ENCODE results near the gene TEX51.

TEX51 gene

GRCh38 chr2:126880817-126881216, 17.9 kb upstream of the TEX51 start (continued):
- TF ChIP-seq ZBTB49 (tag by site-specific recombination; IDR thresholded peaks at IDR 0.05; ENCODE audit: low read depth) = no peak
- no peak for TF ChIP-seq REPIN1 (tag by site-specific recombination; IDR thresholded peaks at IDR 0.05; ENCODE audit: low read depth)
- no peak for TF ChIP-seq ZNF692 (tag by site-specific recombination; IDR thresholded peaks at IDR 0.05)
- TF ChIP-seq BCL11B (tag by site-specific recombination; IDR thresholded peaks at IDR 0.05; ENCODE audit: low read depth) = no peak
- no peak for TF ChIP-seq ZSCAN4 (tag by site-specific recombination; IDR thresholded peaks at IDR 0.05)

- POLR2A ChIA-PET = no interaction called here
- H3K9me3 ChIP-seq (ENCODE audit: control insufficient read depth, insufficient read depth, low read depth, low read length) = no peaks in the 10 kb centered on the region
- CTCF ChIA-PET = interaction anchor here (0.5 to 0.6 kb wide), 2 partner anchors 12 to 82 kb away, joined by 3 to 4 read pairs; no protein-coding TSS in a partner anchor
- H3K4me3 ChIP-seq (ENCODE audit: low read depth, low read length) = no peak overlapping the region
- H3K36me3 ChIP-seq (ENCODE audit: control insufficient read depth in 2 of 2, insufficient read depth in 1 of 2, low read length in 2 of 2) = no peaks in the 10 kb centered on the region
- no peak overlapping the region for H3K27ac ChIP-seq (ENCODE audit: extremely low read depth, low read depth, low read length)
- TF ChIP-seq SP2 (tag by site-specific recombination; IDR thresholded peaks at IDR 0.05) = no peak
- no peak for TF ChIP-seq ZNF148 (tag by site-specific recombination; IDR thresholded peaks at IDR 0.05; ENCODE audit: borderline replicate concordance)
- no peak for TF ChIP-seq ZNF692 (tag by site-specific recombination; IDR thresholded peaks at IDR 0.05)
- TF ChIP-seq ZNF394 (tag by site-specific recombination; IDR thresholded peaks at IDR 0.05; ENCODE audit: borderline replicate concordance) = no peak
- TF ChIP-seq ZNF366 (tag by site-specific recombination; conservative IDR thresholded peaks at IDR 0.05) = no peak
- TF ChIP-seq HIC1 (tag by site-specific recombination; IDR thresholded peaks at IDR 0.05) = no peak
- no peak for TF ChIP-seq ZNF16 (tag by site-specific recombination; IDR thresholded peaks at IDR 0.05; ENCODE audit: low read depth)
- no peak for TF ChIP-seq ZNF571 (tag by site-specific recombination; IDR thresholded peaks at IDR 0.05)
- TF ChIP-seq ZFP41 (tag by site-specific recombination; IDR thresholded peaks at IDR 0.05; ENCODE audit: borderline replicate concordance) = no peak
- TF ChIP-seq HOXA7 (CRISPR knock-in tag; IDR thresholded peaks at IDR 0.05; ENCODE audit: borderline replicate concordance) = no peak
- TF ChIP-seq ZNF623 (tag by site-specific recombination; IDR thresholded peaks at IDR 0.05) = no peak
- TF ChIP-seq ZFP37 (tag by site-specific recombination; IDR thresholded peaks at IDR 0.05) = no peak
- TF ChIP-seq ZNF837 (tag by site-specific recombination; IDR thresholded peaks at IDR 0.05) = no peak
- no peak for TF ChIP-seq ZNF639 (tag by site-specific recombination; IDR thresholded peaks at IDR 0.05)
- H3K4me1 ChIP-seq (ENCODE audit: control insufficient read depth, insufficient read depth, low read length) = no peaks in the 10 kb centered on the region
These were observed 17.1 kb upstream of the TEX51 start for GRCh38 chr2:126881591-126881990.

Data from HEK293 (cell line).